ENCODE data around the gene CCZ1.
"Not testable (repeated sequence)": the region's sequence is repeated elsewhere in the genome, so short reads cannot be mapped to it uniquely, and the experiment has no call there.

CCZ1 gene

GRCh38 chr7:5926263-5926870, 27.8 kb downstream of the CCZ1 start:
- not testable (repeated sequence) for H3K4me1 ChIP-seq (ENCODE audit: control insufficient read depth, insufficient read depth, low read length); H3K27me3 ChIP-seq (ENCODE audit: control insufficient read depth, insufficient read depth, low read length); H3K27ac ChIP-seq (ENCODE audit: low read depth, low read length); H3K4me3 ChIP-seq (ENCODE audit: low read length); H3K36me3 ChIP-seq (ENCODE audit: control insufficient read depth, insufficient read depth, low read length); H3K9ac ChIP-seq (ENCODE audit: low read length)

GRCh38 chr7:5930290-5930689, 31.8 kb downstream of the CCZ1 start:
- not testable (repeated sequence) for H3K27me3 ChIP-seq (ENCODE audit: control insufficient read depth, insufficient read depth, low read length); H3K27ac ChIP-seq (ENCODE audit: low read depth, low read length); H3K36me3 ChIP-seq (ENCODE audit: control insufficient read depth, insufficient read depth, low read length); H3K9ac ChIP-seq (ENCODE audit: low read length); H3K4me3 ChIP-seq (ENCODE audit: low read length); H3K4me1 ChIP-seq (ENCODE audit: control insufficient read depth, insufficient read depth, low read length)

GRCh38 chr7:5931250-5931649, 32.7 kb downstream of the CCZ1 start:
- not testable (repeated sequence) for H3K4me3 ChIP-seq (ENCODE audit: low read length); H3K27me3 ChIP-seq (ENCODE audit: control insufficient read depth, insufficient read depth, low read length); H3K27ac ChIP-seq (ENCODE audit: low read depth, low read length); H3K9ac ChIP-seq (ENCODE audit: low read length); H3K4me1 ChIP-seq (ENCODE audit: control insufficient read depth, insufficient read depth, low read length); H3K36me3 ChIP-seq (ENCODE audit: control insufficient read depth, insufficient read depth, low read length)

- H3K4me1 ChIP-seq (ENCODE audit: control insufficient read depth, insufficient read depth, low read length); H3K27ac ChIP-seq (ENCODE audit: low read depth, low read length); H3K36me3 ChIP-seq (ENCODE audit: control insufficient read depth, insufficient read depth, low read length); H3K27me3 ChIP-seq (ENCODE audit: control insufficient read depth, insufficient read depth, low read length); H3K9ac ChIP-seq (ENCODE audit: low read length); H3K4me3 ChIP-seq (ENCODE audit: low read length): not testable (repeated sequence)
These were observed 33.5 kb downstream of the CCZ1 start for GRCh38 chr7:5931905-5932644.

GRCh38 chr7:5934945-5935450, 36.5 kb downstream of the CCZ1 start:
- not testable (repeated sequence) for H3K27ac ChIP-seq (ENCODE audit: low read depth, low read length); H3K36me3 ChIP-seq (ENCODE audit: control insufficient read depth, insufficient read depth, low read length); H3K4me1 ChIP-seq (ENCODE audit: control insufficient read depth, insufficient read depth, low read length); H3K4me3 ChIP-seq (ENCODE audit: low read length); H3K27me3 ChIP-seq (ENCODE audit: control insufficient read depth, insufficient read depth, low read length); H3K9ac ChIP-seq (ENCODE audit: low read length)

- not testable (repeated sequence) for H3K4me1 ChIP-seq (ENCODE audit: control insufficient read depth, insufficient read depth, low read length); H3K4me3 ChIP-seq (ENCODE audit: low read length); H3K27ac ChIP-seq (ENCODE audit: low read depth, low read length); H3K9ac ChIP-seq (ENCODE audit: low read length); H3K27me3 ChIP-seq (ENCODE audit: control insufficient read depth, insufficient read depth, low read length); H3K36me3 ChIP-seq (ENCODE audit: control insufficient read depth, insufficient read depth, low read length)
These were observed 64.7 kb downstream of the CCZ1 start for GRCh38 chr7:5963205-5963604.

- H3K36me3 ChIP-seq (ENCODE audit: control insufficient read depth, insufficient read depth, low read length); H3K27ac ChIP-seq (ENCODE audit: low read depth, low read length); H3K9ac ChIP-seq (ENCODE audit: low read length); H3K4me1 ChIP-seq (ENCODE audit: control insufficient read depth, insufficient read depth, low read length); H3K27me3 ChIP-seq (ENCODE audit: control insufficient read depth, insufficient read depth, low read length); H3K4me3 ChIP-seq (ENCODE audit: low read length): not testable (repeated sequence)
These were observed 65.3 kb downstream of the CCZ1 start for GRCh38 chr7:5963810-5964209.

- H3K27ac ChIP-seq (ENCODE audit: low read depth, low read length); H3K9ac ChIP-seq (ENCODE audit: low read length); H3K27me3 ChIP-seq (ENCODE audit: control insufficient read depth, insufficient read depth, low read length); H3K4me1 ChIP-seq (ENCODE audit: control insufficient read depth, insufficient read depth, low read length); H3K36me3 ChIP-seq (ENCODE audit: control insufficient read depth, insufficient read depth, low read length); H3K4me3 ChIP-seq (ENCODE audit: low read length): not testable (repeated sequence)
These were observed 71.9 kb downstream of the CCZ1 start, which contains the start of gene RSPH10B for GRCh38 chr7:5970347-5970911. TSS of gene RSPH10B (minus strand) at chr7:5970689. CDS start at chr7:5967116, 3,573 bp downstream.

- not testable (repeated sequence) for H3K4me3 ChIP-seq (ENCODE audit: low read length); H3K4me1 ChIP-seq (ENCODE audit: control insufficient read depth, insufficient read depth, low read length); H3K9ac ChIP-seq (ENCODE audit: low read length); H3K36me3 ChIP-seq (ENCODE audit: control insufficient read depth, insufficient read depth, low read length); H3K27me3 ChIP-seq (ENCODE audit: control insufficient read depth, insufficient read depth, low read length); H3K27ac ChIP-seq (ENCODE audit: low read depth, low read length)
These were observed 75.0 kb downstream of the CCZ1 start for GRCh38 chr7:5973580-5973979.

Data from rectal smooth muscle tissue (tissue), 1 donor.